ENCODE data around the gene SKAP1. TPM values are rescaled to one million over a fixed set of nuclear protein-coding genes. Genes with fewer than 3 reads are reported as not detected.

Gene SKAP1
- total RNA-seq, 4 donors from 2014 or later, result 1.1 to 12.1 (median 1.8) TPM; not detected in 1

DNA sequence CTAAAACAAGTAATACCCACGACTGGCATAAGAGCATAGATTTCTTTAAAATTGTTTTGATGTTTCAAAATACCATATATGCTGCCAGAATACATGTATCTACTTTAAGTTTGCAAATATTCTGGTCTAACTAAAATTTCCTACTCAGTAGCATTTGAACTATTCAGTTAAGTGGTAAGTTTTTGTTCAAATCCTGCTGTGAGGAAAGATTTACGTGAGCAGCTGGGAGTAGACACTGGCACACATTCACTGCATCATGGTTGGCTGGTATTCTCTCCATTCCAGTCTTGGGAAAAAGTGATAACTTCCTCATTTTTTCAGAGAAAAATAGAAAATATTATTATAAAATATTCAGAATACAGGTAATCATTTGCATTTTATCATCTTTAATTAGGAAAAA, 133.6 kb downstream of the SKAP1 start:
- no peak overlapping the region for H3K4me3 ChIP-seq
- ATAC-seq, result no peak
- no peaks in the 10 kb centered on the region for H3K4me1 ChIP-seq
- H3K27ac ChIP-seq, result no peak overlapping the region
- peaks cover 72% of the 10 kb centered on the region for H3K27me3 ChIP-seq
- H3K36me3 ChIP-seq, result no peaks in the 10 kb centered on the region
- TF ChIP-seq EP300 (IDR thresholded peaks at IDR 0.05) (no peak), POLR2AphosphoS5 (IDR thresholded peaks at IDR 0.05) (no peak), POLR2A (IDR thresholded peaks at IDR 0.05) (no peak)
- TF ChIP-seq, protein P1, sequence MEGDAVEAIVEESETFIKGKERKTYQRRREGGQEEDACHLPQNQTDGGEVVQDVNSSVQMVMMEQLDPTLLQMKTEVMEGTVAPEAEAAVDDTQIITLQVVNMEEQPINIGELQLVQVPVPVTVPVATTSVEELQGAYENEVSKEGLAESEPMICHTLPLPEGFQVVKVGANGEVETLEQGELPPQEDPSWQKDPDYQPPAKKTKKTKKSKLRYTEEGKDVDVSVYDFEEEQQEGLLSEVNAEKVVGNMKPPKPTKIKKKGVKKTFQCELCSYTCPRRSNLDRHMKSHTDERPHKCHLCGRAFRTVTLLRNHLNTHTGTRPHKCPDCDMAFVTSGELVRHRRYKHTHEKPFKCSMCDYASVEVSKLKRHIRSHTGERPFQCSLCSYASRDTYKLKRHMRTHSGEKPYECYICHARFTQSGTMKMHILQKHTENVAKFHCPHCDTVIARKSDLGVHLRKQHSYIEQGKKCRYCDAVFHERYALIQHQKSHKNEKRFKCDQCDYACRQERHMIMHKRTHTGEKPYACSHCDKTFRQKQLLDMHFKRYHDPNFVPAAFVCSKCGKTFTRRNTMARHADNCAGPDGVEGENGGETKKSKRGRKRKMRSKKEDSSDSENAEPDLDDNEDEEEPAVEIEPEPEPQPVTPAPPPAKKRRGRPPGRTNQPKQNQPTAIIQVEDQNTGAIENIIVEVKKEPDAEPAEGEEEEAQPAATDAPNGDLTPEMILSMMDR (IDR thresholded peaks at IDR 0.05), result no peak
- H3K9me3 ChIP-seq, result no peaks in the 10 kb centered on the region
- WGBS, 2 donors (ENCODE audit: low coverage in 1 of 2), result 90 to 94% methylated on average over 2 of the region's 2 CpGs

DNA sequence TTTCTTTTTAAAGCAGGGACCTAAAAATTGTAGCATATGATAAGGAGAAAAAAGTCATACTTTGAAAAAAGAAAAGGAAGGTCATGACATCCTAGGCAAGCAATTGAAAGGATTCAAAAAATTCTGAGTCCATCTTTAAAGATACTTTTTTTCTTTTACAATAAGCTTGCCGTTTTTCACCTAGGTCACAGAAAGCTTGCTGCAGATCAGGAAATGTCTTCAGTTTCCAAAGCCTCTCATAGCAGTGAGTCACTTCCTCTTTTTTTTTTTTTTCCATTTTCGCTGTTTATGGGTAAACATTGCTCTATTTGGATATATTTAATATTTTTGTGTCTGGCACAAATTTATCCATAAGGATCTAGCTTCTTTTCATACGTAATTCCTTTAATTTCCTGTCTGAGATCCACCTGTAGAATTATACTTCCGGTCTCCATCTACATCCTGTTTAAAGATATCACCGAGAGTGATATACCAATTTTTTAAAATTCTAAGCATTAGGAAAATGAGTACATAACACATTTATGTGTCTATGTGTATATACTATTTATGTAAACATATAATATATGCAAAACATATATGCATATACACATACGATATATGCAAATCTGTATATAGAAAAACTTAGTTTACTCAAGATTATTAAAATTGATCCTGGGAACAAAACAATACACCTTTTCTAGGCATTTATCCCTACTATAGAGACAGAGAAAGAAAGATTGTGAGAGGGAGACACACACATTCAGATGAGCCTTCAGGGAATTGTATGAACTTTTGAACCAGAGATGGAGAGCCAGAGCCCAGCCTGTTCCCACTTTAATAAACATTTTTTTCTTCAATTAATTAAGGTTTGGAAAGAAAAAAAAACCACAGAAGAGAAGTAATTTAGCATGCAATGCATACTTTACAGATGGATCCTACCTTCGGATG, 134.4 kb downstream of the SKAP1 start:
- no peak overlapping the region for H3K27ac ChIP-seq
- no peaks in the 10 kb centered on the region for H3K9me3 ChIP-seq
- peaks cover 72% of the 10 kb centered on the region for H3K27me3 ChIP-seq
- ATAC-seq, result no peak
- H3K4me1 ChIP-seq, result no peaks in the 10 kb centered on the region
- TF ChIP-seq POLR2A (IDR thresholded peaks at IDR 0.05) (no peak), EP300 (IDR thresholded peaks at IDR 0.05) (no peak), POLR2AphosphoS5 (IDR thresholded peaks at IDR 0.05) (no peak)
- TF ChIP-seq, protein P1 (IDR thresholded peaks at IDR 0.05), result no peak
- WGBS, 2 donors (ENCODE audit: low coverage in 1 of 2), result 56 to 60% methylated on average over 6 to 7 of the region's 7 CpGs
- H3K4me3 ChIP-seq, result no peak overlapping the region
- no peaks in the 10 kb centered on the region for H3K36me3 ChIP-seq

DNA sequence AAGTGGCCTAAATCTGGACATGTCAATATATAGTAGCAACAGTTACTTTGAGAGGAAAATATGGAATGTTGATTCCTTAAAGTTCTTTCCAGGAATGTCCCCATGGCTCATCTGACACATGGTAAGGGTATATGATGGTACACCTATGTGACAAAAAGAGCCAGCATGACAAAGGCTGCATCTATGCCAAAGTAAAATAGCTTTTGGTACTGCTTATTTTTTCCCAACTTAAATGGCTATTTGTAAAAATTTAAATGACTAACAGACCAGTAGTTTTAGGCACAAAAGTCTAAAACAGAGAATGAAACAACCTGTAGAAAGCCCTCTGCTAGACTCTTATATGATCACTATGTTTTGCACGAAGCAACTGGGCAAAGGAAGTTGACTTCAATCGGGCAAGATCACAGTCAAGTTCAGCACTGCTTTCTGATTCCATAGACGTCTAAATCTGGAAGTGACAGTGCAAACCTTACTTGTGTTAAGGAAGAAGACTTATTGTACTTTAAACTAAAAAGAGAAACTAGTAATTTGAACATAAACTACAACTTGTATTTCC, 135.1 kb downstream of the SKAP1 start:
- Histone ChIP-seq H3K27me3 (peaks cover 78% of the 10 kb centered on the region), H3K36me3 (no peaks in the 10 kb centered on the region), H3K4me1 (no peaks in the 10 kb centered on the region), H3K9me3 (no peaks in the 10 kb centered on the region), H3K27ac (no peak overlapping the region), H3K4me3 (no peak overlapping the region)
- no peak for ATAC-seq
- WGBS, 2 donors (ENCODE audit: low coverage in 1 of 2), result 20 to 33% methylated on average over 3 of the region's 3 CpGs
- TF ChIP-seq, protein P1 (IDR thresholded peaks at IDR 0.05), result no peak
- TF ChIP-seq POLR2A (IDR thresholded peaks at IDR 0.05), result no peak
- no peak for TF ChIP-seq POLR2AphosphoS5 (IDR thresholded peaks at IDR 0.05)
- TF ChIP-seq EP300 (IDR thresholded peaks at IDR 0.05), result no peak

DNA sequence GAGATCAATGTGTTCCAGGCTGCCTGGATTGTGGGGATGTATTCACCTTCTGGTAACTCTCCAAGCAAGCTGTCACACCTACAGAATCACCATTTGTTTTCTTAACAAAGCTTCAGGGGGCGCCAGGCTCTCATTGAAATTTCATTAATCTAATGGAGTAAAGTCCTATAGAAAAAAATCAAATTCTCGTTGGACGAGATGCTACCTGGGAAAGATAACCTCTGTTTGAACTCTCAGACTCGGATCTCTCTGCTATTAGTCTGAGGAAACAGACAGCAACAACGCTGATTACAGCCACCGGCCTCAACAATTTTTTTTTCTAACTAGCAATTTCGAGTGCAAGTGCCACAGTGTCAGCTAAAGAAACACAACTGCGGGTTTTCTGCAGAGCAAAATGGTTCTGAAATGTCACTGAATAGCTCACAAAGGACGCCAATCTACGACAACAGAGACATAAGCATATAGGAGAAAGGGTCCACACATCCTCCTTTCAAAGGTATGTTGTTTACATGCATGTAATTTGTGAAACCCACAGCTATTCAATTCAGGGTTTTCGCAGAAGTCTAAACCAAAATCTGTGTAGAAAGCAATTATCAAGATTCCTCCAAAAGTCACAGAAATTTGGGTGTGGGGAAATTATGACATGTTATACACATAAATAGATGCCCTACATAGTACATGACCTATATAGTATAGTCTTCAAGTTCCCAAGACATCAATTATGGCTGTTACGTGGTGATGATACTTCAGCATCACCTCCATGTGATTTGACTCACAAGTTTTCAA, 135.8 kb downstream of the SKAP1 start:
- H3K4me3 ChIP-seq, result no peak overlapping the region
- peaks cover 83% of the 10 kb centered on the region for H3K27me3 ChIP-seq
- WGBS, 2 donors (ENCODE audit: low coverage in 1 of 2), result 46 to 49% methylated on average over 6 to 12 of the region's 12 CpGs
- TF ChIP-seq POLR2A (IDR thresholded peaks at IDR 0.05) (no peak), POLR2AphosphoS5 (IDR thresholded peaks at IDR 0.05) (no peak), EP300 (IDR thresholded peaks at IDR 0.05) (no peak)
- TF ChIP-seq, protein P1 (IDR thresholded peaks at IDR 0.05), result no peak
- no peaks in the 10 kb centered on the region for H3K9me3 ChIP-seq
- H3K36me3 ChIP-seq, result no peaks in the 10 kb centered on the region
- ATAC-seq, result no peak
- H3K4me1 ChIP-seq, result no peaks in the 10 kb centered on the region
- H3K27ac ChIP-seq, result no peak overlapping the region

Measured in gastroesophageal sphincter (tissue), 4 donors.